ENCODE measurements around the gene RBM39. TPM values are rescaled to one million over a fixed set of nuclear protein-coding genes. Genes with fewer than 3 reads are reported as not detected.

RBM39 gene
- total and polyA plus RNA-seq, 2 of the 8 experiments (the other 6 are each of a cell fraction or from before 2014, with no cell fraction given): 78.0 to 219 TPM

GRCh38 chr20:35698298-35699126 lies 43.5 kb downstream of the RBM39 start:
- Histone ChIP-seq H2BK120ac (replicated peaks; ENCODE audit: low read depth, low read length) (no peak overlapping the region), H3K27ac (ENCODE audit: low read depth, low read length) (no peak overlapping the region), H4K8ac (ENCODE audit: extremely low read depth, insufficient read depth, low read length) (no peak overlapping the region; the same call in 1 of the 2 replicates), H3K23ac (ENCODE audit: insufficient read length) (no peak overlapping the region), H3K4me1 (replicated peaks in 1 of 4; ENCODE audit: control insufficient read depth in 3 of 4, insufficient read depth in 4 of 4, low read length in 3 of 4) (peaks cover 0 to 2% (median under 1%) of the 10 kb centered on the region in 4 experiments; a peak in 3 of 7 replicates), H3K4me2 (ENCODE audit: insufficient read depth in 1 of 2, low read depth in 2 of 2, low read length in 2 of 2) (peak overlapping the region; percentile 75 to 91), H2BK5ac (ENCODE audit: low read depth, low read length) (no peak overlapping the region; the same call in 1 of the 2 replicates), H3K14ac (ENCODE audit: insufficient read length) (no peak overlapping the region), H2AK5ac (ENCODE audit: low read depth, low read length) (no peak overlapping the region), H3K79me1 (ENCODE audit: low read depth, low read length) (no peaks in the 10 kb centered on the region), H4K5ac (ENCODE audit: insufficient read length, low read depth, low read length) (no peak overlapping the region), H3K56ac (replicated peaks; ENCODE audit: insufficient read length, low read depth, low read length) (no peak overlapping the region), H4K91ac (replicated peaks; ENCODE audit: insufficient read length, low read length) (no peak overlapping the region), H3K9ac (replicated peaks in 1 of 4; ENCODE audit: extremely low read depth in 1 of 4, low read depth in 3 of 4, low read length in 3 of 4) (peak overlapping the region; percentile 56 to 91 (median 74)), H3K4ac (replicated peaks; ENCODE audit: insufficient read length, low read depth, low read length) (no peak overlapping the region), H2BK15ac (ENCODE audit: low read length) (no peak overlapping the region), H2BK20ac (ENCODE audit: low read length) (no peak overlapping the region), H3K36me3 (ENCODE audit: control insufficient read depth in 2 of 4, insufficient read depth in 4 of 4, low read length in 3 of 4) (peaks cover 2 to 23% (median 5%) of the 10 kb centered on the region in 4 experiments; a peak in 5 of 8 replicates), H2AFZ (ENCODE audit: low read length) (peak overlapping the region; percentile 94), H3K27me3 (replicated peaks in 1 of 4; ENCODE audit: control insufficient read depth in 3 of 4, extremely low read depth in 1 of 4, insufficient read depth in 3 of 4, low read length in 3 of 4) (no peaks in the 10 kb centered on the region), H4K20me1 (replicated peaks in 1 of 2; ENCODE audit: control insufficient read depth in 1 of 2, insufficient read depth in 2 of 2, low read length in 2 of 2) (peaks cover 0 to 6% of the 10 kb centered on the region in 2 experiments), H3K4me3 (ENCODE audit: extremely low read depth in 1 of 4, insufficient read depth in 2 of 4, low read depth in 3 of 4, low read length in 4 of 4) (peak overlapping the region; percentile 66 to 99 (median 88)), H3K79me2 (ENCODE audit: control insufficient read depth in 1 of 2, insufficient read depth in 2 of 2, low read length in 2 of 2) (peaks cover 0 to 8% of the 10 kb centered on the region in 2 experiments; a peak in 2 of 4 replicates), H3K23me2 (ENCODE audit: low read depth, low read length) (peaks cover 13% of the 10 kb centered on the region), H2BK12ac (ENCODE audit: low read depth, low read length) (no peak overlapping the region), H3K18ac (ENCODE audit: extremely low read depth, low read length) (no peak overlapping the region), H3K9me3 (ENCODE audit: insufficient read depth in 2 of 2, low read depth in 1 of 2, low read length in 1 of 2) (no peaks in the 10 kb centered on the region)
- TF ChIP-seq ASH2L (IDR thresholded peaks at IDR 0.05; ENCODE audit: low read length) (peak; percentile 20), RNF2 (IDR thresholded peaks at IDR 0.05; ENCODE audit: borderline replicate concordance, low read depth, low read length, missing control alignments, poor library complexity, severe bottlenecking) (no peak), HDAC2 (IDR thresholded peaks at IDR 0.05; ENCODE audit: borderline replicate concordance in 1 of 2, low read depth in 2 of 2, low read length in 2 of 2) (no peak), EZH2 (IDR thresholded peaks at IDR 0.05; ENCODE audit: low read depth, low read length, severe bottlenecking) (no peak), SP1 (IDR thresholded peaks at IDR 0.05; ENCODE audit: low read depth, low read length) (no peak), TBP (IDR thresholded peaks at IDR 0.05; ENCODE audit: low read depth, low read length) (no peak)
- 16% methylated on average over 37 of the region's 37 CpGs; no CpG with 5 or more reads in 1 of the 2 experiments for WGBS, 2 experiments (ENCODE audit: extremely low coverage in 1 of 2, insufficient coverage in 1 of 2, insufficient read length in 1 of 2, insufficient replicate concordance in 2 of 2, low coverage in 1 of 2, low lambda C conversion rate in 2 of 2, missing lambda C conversion rate in 1 of 2)
- ChIA-PET CTCF (ENCODE audit: partially characterized antibody) (no interaction called here), POLR2A (ENCODE audit: partially characterized antibody) (interaction anchor here (0.8 to 40.1 kb wide), 7 partner anchors 17 to 81 kb away, joined by 3 to 2341 read pairs (median 3); partner anchors contain the start of genes CPNE1, PHF20, RBM12 and RBM39)
- peak in 1 of 2 experiments; percentile 50 for DNase-seq (ENCODE audit: low read depth in 1 of 2, low spot score in 2 of 2)
- no peak for FAIRE-seq
